ENCODE data around the gene DPP4. TPM values are rescaled to one million over a fixed set of nuclear protein-coding genes. Genes with fewer than 3 reads are reported as not detected.
A peak's percentile ranks its signal among the peaks of the same experiment; 100 is the strongest.

Gene DPP4
- total and polyA plus RNA-seq, 2 of the 13 experiments (the other 11 are each of a cell fraction or from before 2014, with no cell fraction given) = 39.4 to 109 TPM

- peak; percentile 75 for TF ChIP-seq ZFP36 (IDR thresholded peaks at IDR 0.05; ENCODE audit: borderline replicate concordance, low read depth, low read length, partially characterized antibody)
- TF ChIP-seq KDM2A (CRISPR knock-in tag; IDR thresholded peaks at IDR 0.05; ENCODE audit: borderline replicate concordance, low read depth) = peak; percentile 88
- peak; percentile 91 for TF ChIP-seq KMT2A (CRISPR knock-in tag; IDR thresholded peaks at IDR 0.05)
- no peak for TF ChIP-seq SRSF4 (IDR thresholded peaks at IDR 0.05; ENCODE audit: low read depth, low read length, poor library complexity, severe bottlenecking)
- TF ChIP-seq STAT5B (CRISPR knock-in tag; IDR thresholded peaks at IDR 0.05) = peak; percentile 40; the same call in 1 of the 2 replicates
- TF ChIP-seq ZNF136 (CRISPR knock-in tag; IDR thresholded peaks at IDR 0.05; ENCODE audit: low read depth) = 0 out of 2 replicates have a peak, but pooled peaks have one; percentile 6
- TF ChIP-seq ZNF441 (CRISPR knock-in tag; IDR thresholded peaks at IDR 0.05; ENCODE audit: borderline replicate concordance) = 0 out of 2 replicates have a peak, but pooled peaks have one; percentile 55
- peak; percentile 28; the same call in 1 of the 2 replicates for TF ChIP-seq ONECUT2 (CRISPR knock-in tag; IDR thresholded peaks at IDR 0.05)
- no peak for TF ChIP-seq ZMAT3 (CRISPR knock-in tag; conservative IDR thresholded peaks at IDR 0.05)
- TF ChIP-seq ZNF235 (CRISPR knock-in tag; IDR thresholded peaks at IDR 0.05; ENCODE audit: borderline replicate concordance) = no peak
- TF ChIP-seq ZNF607 (CRISPR knock-in tag; IDR thresholded peaks at IDR 0.05; ENCODE audit: borderline replicate concordance) = peak; percentile 27; the same call in 1 of the 2 replicates
- TF ChIP-seq CHD2 (IDR thresholded peaks at IDR 0.05; ENCODE audit: low read depth, low read length) = peak; percentile 42; the same call in 1 of the 2 replicates
- no peak for TF ChIP-seq EHMT2 (IDR thresholded peaks at IDR 0.05; ENCODE audit: borderline replicate concordance, low read depth, low read length)
- TF ChIP-seq PBX3 (CRISPR knock-in tag; IDR thresholded peaks at IDR 0.05; ENCODE audit: borderline replicate concordance) = no peak
- peak; percentile 83; the same call in 1 of the 2 replicates for TF ChIP-seq TP53 (CRISPR knock-in tag; conservative IDR thresholded peaks at IDR 0.05)
- no peak for TF ChIP-seq NPAS2 (CRISPR knock-in tag; IDR thresholded peaks at IDR 0.05; ENCODE audit: borderline replicate concordance)
- 0 out of 2 replicates have a peak, but pooled peaks have one; percentile 14 for TF ChIP-seq ZNF839 (CRISPR knock-in tag; IDR thresholded peaks at IDR 0.05; ENCODE audit: borderline replicate concordance)
- TF ChIP-seq YEATS4 (CRISPR knock-in tag; IDR thresholded peaks at IDR 0.05; ENCODE audit: borderline replicate concordance) = peak; percentile 29; the same call in 1 of the 2 replicates
- TF ChIP-seq ARID5B (CRISPR knock-in tag; IDR thresholded peaks at IDR 0.05) = peak; percentile 25; the same call in 1 of the 2 replicates
- TF ChIP-seq ZNF501 (CRISPR knock-in tag; IDR thresholded peaks at IDR 0.05) = peak; percentile 69; the same call in 1 of the 2 replicates
- TF ChIP-seq MXI1 (IDR thresholded peaks at IDR 0.05; ENCODE audit: borderline replicate concordance, low read depth, low read length) = peak; percentile 64; the same call in 1 of the 3 replicates
- TF ChIP-seq CENPBD1 (CRISPR knock-in tag; IDR thresholded peaks at IDR 0.05; ENCODE audit: borderline replicate concordance, low read depth) = 0 out of 2 replicates have a peak, but pooled peaks have one; percentile 51
- no peak; the same call in 1 of the 2 replicates for TF ChIP-seq ZBTB42 (CRISPR knock-in tag; IDR thresholded peaks at IDR 0.05)
Observed at GRCh38 chr2:162073888-162074631, at the start of gene DPP4 (continued).
